ENCODE measurements around the gene OGDH. TPM values are rescaled to one million over a fixed set of nuclear protein-coding genes. Genes with fewer than 3 reads are reported as not detected.

The OGDH gene
- total and polyA plus RNA-seq, 2 of the 13 experiments (the other 11 are each of a cell fraction or from before 2014, with no cell fraction given): 17.4 to 25.4 TPM

DNA sequence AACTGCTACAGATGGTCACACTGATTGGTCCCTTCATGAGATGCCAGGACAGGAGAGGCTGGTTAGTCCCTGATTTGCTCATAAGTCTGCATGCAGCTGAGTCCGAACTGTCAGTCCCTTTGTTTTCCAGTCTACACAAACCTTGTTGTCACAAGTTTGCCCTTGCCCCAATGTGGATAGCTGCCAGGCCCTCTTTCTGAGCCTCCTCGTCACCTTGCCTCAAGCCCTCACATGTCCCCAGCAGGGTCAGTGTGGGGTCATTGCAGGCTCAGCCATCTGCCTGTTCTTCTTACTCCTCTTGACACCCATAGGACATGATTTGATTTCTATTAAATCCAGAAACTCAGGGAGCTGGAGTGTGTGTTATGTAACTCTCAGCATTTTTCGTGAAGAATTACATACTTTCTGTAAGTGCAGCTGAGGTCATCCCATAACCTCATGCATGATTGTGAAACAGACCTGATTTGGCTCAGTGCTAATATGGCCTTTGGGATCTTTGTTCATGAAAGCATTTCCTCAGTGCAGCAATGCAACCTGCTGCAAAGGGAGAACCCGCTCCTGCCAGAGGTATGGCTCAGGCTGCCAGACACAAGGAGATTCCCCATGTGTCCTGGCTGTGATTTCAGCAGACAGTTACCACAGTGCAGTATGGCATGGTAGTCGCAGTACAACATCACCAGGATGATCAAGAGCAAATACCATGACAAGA is 72.2 kb downstream of the OGDH start (continued):
- TF ChIP-seq, protein P1, sequence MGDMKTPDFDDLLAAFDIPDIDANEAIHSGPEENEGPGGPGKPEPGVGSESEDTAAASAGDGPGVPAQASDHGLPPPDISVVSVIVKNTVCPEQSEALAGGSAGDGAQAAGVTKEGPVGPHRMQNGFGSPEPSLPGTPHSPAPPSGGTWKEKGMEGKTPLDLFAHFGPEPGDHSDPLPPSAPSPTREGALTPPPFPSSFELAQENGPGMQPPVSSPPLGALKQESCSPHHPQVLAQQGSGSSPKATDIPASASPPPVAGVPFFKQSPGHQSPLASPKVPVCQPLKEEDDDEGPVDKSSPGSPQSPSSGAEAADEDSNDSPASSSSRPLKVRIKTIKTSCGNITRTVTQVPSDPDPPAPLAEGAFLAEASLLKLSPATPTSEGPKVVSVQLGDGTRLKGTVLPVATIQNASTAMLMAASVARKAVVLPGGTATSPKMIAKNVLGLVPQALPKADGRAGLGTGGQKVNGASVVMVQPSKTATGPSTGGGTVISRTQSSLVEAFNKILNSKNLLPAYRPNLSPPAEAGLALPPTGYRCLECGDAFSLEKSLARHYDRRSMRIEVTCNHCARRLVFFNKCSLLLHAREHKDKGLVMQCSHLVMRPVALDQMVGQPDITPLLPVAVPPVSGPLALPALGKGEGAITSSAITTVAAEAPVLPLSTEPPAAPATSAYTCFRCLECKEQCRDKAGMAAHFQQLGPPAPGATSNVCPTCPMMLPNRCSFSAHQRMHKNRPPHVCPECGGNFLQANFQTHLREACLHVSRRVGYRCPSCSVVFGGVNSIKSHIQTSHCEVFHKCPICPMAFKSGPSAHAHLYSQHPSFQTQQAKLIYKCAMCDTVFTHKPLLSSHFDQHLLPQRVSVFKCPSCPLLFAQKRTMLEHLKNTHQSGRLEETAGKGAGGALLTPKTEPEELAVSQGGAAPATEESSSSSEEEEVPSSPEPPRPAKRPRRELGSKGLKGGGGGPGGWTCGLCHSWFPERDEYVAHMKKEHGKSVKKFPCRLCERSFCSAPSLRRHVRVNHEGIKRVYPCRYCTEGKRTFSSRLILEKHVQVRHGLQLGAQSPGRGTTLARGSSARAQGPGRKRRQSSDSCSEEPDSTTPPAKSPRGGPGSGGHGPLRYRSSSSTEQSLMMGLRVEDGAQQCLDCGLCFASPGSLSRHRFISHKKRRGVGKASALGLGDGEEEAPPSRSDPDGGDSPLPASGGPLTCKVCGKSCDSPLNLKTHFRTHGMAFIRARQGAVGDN (CRISPR knock-in tag; IDR thresholded peaks at IDR 0.05): no peak
- no peak for TF ChIP-seq SP5 (CRISPR knock-in tag; IDR thresholded peaks at IDR 0.05; ENCODE audit: borderline replicate concordance, low read depth)
- no peak for TF ChIP-seq STAG1 (CRISPR knock-in tag; IDR thresholded peaks at IDR 0.05)
- TF ChIP-seq ERF (CRISPR knock-in tag; IDR thresholded peaks at IDR 0.05): 0 out of 2 replicates have a peak, but pooled peaks have one; percentile 20
- TF ChIP-seq, protein P2, sequence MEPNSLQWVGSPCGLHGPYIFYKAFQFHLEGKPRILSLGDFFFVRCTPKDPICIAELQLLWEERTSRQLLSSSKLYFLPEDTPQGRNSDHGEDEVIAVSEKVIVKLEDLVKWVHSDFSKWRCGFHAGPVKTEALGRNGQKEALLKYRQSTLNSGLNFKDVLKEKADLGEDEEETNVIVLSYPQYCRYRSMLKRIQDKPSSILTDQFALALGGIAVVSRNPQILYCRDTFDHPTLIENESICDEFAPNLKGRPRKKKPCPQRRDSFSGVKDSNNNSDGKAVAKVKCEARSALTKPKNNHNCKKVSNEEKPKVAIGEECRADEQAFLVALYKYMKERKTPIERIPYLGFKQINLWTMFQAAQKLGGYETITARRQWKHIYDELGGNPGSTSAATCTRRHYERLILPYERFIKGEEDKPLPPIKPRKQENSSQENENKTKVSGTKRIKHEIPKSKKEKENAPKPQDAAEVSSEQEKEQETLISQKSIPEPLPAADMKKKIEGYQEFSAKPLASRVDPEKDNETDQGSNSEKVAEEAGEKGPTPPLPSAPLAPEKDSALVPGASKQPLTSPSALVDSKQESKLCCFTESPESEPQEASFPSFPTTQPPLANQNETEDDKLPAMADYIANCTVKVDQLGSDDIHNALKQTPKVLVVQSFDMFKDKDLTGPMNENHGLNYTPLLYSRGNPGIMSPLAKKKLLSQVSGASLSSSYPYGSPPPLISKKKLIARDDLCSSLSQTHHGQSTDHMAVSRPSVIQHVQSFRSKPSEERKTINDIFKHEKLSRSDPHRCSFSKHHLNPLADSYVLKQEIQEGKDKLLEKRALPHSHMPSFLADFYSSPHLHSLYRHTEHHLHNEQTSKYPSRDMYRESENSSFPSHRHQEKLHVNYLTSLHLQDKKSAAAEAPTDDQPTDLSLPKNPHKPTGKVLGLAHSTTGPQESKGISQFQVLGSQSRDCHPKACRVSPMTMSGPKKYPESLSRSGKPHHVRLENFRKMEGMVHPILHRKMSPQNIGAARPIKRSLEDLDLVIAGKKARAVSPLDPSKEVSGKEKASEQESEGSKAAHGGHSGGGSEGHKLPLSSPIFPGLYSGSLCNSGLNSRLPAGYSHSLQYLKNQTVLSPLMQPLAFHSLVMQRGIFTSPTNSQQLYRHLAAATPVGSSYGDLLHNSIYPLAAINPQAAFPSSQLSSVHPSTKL (CRISPR knock-in tag; IDR thresholded peaks at IDR 0.05): peak; percentile 76
- TF ChIP-seq, protein P3, sequence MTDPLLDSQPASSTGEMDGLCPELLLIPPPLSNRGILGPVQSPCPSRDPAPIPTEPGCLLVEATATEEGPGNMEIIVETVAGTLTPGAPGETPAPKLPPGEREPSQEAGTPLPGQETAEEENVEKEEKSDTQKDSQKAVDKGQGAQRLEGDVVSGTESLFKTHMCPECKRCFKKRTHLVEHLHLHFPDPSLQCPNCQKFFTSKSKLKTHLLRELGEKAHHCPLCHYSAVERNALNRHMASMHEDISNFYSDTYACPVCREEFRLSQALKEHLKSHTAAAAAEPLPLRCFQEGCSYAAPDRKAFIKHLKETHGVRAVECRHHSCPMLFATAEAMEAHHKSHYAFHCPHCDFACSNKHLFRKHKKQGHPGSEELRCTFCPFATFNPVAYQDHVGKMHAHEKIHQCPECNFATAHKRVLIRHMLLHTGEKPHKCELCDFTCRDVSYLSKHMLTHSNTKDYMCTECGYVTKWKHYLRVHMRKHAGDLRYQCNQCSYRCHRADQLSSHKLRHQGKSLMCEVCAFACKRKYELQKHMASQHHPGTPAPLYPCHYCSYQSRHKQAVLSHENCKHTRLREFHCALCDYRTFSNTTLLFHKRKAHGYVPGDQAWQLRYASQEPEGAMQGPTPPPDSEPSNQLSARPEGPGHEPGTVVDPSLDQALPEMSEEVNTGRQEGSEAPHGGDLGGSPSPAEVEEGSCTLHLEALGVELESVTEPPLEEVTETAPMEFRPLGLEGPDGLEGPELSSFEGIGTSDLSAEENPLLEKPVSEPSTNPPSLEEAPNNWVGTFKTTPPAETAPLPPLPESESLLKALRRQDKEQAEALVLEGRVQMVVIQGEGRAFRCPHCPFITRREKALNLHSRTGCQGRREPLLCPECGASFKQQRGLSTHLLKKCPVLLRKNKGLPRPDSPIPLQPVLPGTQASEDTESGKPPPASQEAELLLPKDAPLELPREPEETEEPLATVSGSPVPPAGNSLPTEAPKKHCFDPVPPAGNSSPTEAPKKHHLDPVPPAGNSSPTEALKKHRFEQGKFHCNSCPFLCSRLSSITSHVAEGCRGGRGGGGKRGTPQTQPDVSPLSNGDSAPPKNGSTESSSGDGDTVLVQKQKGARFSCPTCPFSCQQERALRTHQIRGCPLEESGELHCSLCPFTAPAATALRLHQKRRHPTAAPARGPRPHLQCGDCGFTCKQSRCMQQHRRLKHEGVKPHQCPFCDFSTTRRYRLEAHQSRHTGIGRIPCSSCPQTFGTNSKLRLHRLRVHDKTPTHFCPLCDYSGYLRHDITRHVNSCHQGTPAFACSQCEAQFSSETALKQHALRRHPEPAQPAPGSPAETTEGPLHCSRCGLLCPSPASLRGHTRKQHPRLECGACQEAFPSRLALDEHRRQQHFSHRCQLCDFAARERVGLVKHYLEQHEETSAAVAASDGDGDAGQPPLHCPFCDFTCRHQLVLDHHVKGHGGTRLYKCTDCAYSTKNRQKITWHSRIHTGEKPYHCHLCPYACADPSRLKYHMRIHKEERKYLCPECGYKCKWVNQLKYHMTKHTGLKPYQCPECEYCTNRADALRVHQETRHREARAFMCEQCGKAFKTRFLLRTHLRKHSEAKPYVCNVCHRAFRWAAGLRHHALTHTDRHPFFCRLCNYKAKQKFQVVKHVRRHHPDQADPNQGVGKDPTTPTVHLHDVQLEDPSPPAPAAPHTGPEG (CRISPR knock-in tag; IDR thresholded peaks at IDR 0.05): no peak
- 0 out of 2 replicates have a peak, but pooled peaks have one; percentile 46 for TF ChIP-seq SSRP1 (CRISPR knock-in tag; IDR thresholded peaks at IDR 0.05)
- TF ChIP-seq, protein P4, sequence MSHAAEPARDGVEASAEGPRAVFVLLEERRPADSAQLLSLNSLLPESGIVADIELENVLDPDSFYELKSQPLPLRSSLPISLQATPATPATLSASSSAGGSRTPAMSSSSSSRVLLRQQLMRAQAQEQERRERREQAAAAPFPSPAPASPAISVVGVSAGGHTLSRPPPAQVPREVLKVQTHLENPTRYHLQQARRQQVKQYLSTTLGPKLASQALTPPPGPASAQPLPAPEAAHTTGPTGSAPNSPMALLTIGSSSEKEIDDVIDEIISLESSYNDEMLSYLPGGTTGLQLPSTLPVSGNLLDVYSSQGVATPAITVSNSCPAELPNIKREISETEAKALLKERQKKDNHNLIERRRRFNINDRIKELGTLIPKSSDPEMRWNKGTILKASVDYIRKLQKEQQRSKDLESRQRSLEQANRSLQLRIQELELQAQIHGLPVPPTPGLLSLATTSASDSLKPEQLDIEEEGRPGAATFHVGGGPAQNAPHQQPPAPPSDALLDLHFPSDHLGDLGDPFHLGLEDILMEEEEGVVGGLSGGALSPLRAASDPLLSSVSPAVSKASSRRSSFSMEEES (CRISPR knock-in tag; IDR thresholded peaks at IDR 0.05): peak; percentile 48; the same call in 1 of the 2 replicates
- TF ChIP-seq, protein P5, sequence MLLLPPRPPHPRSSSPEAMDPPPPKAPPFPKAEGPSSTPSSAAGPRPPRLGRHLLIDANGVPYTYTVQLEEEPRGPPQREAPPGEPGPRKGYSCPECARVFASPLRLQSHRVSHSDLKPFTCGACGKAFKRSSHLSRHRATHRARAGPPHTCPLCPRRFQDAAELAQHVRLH (CRISPR knock-in tag; IDR thresholded peaks at IDR 0.05; ENCODE audit: borderline replicate concordance, low read depth): 0 out of 2 replicates have a peak, but pooled peaks have one; percentile 28
- TF ChIP-seq NONO (IDR thresholded peaks at IDR 0.05): no peak
- TF ChIP-seq NONO (CRISPR knock-in tag; conservative IDR thresholded peaks at IDR 0.05): 0 out of 2 replicates have a peak, but pooled peaks have one; percentile 28
